Measurements from ENCODE around the gene NPHP4. TPM values are rescaled to one million over a fixed set of nuclear protein-coding genes. Genes with fewer than 3 reads are reported as not detected.

Gene NPHP4
- total RNA-seq, result 4.3 and 4.5 TPM in 2 replicates

GRCh38 chr1:5992026-5992813 lies at the start of gene NPHP4:
Gene NPHP4, minus strand, starts transcription at chr1:5992425. Its CDS starts 6,136 bp downstream, at chr1:5986289.

Other genes with a start within 250 kb of the NPHP4 start
- gene KCNAB2, start 53.5 kb upstream of the NPHP4 start, total RNA-seq, result 2.4 and 2.9 TPM in 2 replicates
- gene CHD5, start 187.9 kb upstream of the NPHP4 start, total RNA-seq, result under 0.01 TPM in 1 of 2 replicates, not detected in the other
- gene RPL22, start 207.2 kb upstream of the NPHP4 start, total RNA-seq, result 106 and 166 TPM in 2 replicates
- 5.2 and 9.4 TPM in 2 replicates for gene RNF207, start 213.7 kb upstream of the NPHP4 start, total RNA-seq
- 72.1 and 81.8 TPM in 2 replicates for gene ICMT, start 243.5 kb upstream of the NPHP4 start, total RNA-seq

Data from epithelial cell of umbilical artery (primary cell).